GM21528 (cell line): ENCODE data around the gene CTBP1.
"Not testable (repeated sequence)": the region's sequence is repeated elsewhere in the genome, so short reads cannot be mapped to it uniquely, and the experiment has no call there.

Experiments
- ATAC-seq: cut with Tn5 transposase; IDR thresholded peaks from one replicate; pipeline ENCODE4 v1.9.1; 2021; ENCODE audit warnings: mild to moderate bottlenecking, moderate library complexity; ENCODE audit not compliant: unreplicated experiment, low FRiP score

Gene CTBP1

DNA sequence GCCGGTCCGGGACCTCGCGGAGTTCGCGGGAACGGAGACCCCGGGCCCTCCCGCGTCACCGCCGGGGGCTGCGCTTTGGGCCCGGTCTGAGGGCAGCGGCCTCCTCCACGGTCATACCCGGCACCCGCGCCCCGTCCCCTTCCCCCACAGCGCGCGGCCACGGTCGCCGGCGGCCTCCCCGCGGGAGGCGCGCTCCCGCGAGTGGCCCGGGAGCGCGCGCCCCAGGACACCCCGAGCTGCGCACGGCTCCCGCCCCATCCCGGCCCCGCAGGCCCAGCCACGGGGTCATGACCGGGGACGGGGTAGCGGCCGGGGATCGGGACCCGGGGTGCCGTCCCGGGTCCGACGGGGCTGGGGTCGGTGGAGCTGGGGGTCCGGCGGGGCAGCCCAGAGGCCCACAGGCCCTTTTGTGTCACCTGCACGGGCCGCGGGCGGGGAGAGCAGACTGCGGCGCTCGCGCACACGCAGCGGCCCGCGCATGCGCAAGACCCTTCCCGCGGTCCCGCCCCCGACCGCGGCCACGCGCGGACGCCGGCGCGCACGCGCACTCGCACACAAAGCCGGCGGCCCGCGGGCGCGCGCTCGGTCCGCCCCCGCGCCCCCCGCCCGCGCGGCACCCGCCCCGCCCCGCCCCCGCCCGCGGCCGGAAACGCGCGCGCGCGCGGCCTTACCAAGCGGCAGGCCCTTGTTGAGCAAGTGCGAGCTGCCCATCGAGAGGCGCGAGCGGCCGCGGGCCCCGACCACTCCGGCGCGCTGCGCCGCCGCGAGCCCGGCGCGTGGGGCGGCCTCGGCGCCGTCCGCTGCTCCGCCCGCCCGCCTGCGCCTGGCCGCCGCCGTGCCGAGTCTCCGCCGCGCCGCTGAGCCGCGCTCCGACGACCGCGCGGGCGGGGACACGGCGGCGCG is at the start of gene CTBP1:
TSS of gene CTBP1 (minus strand) at position 886 of the 903 bp plus-strand sequence. CDS start 7,799 bp downstream, outside the sequence.
- peak; percentile 47 for ATAC-seq

DNA sequence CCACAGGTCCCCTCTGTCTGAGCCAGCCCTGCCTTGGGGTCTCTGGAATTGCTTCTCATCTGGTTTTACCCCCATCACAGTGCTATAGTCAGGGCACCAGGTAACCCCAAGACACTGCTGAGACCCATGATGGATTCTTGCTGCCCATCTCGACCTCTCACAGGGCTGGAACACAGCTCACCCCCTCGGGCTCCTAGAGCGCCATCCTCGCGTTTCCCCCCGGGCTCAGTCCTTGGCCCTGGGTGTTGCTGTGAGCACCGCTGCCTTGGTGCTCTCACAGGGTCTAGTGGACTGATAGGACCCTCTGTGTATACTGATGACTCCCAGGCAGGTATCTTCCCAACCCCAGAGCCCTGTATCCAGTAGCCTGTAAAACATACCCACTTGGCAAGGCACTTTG is 49.5 kb upstream of the CTBP1 start:
- ATAC-seq = no peak

DNA sequence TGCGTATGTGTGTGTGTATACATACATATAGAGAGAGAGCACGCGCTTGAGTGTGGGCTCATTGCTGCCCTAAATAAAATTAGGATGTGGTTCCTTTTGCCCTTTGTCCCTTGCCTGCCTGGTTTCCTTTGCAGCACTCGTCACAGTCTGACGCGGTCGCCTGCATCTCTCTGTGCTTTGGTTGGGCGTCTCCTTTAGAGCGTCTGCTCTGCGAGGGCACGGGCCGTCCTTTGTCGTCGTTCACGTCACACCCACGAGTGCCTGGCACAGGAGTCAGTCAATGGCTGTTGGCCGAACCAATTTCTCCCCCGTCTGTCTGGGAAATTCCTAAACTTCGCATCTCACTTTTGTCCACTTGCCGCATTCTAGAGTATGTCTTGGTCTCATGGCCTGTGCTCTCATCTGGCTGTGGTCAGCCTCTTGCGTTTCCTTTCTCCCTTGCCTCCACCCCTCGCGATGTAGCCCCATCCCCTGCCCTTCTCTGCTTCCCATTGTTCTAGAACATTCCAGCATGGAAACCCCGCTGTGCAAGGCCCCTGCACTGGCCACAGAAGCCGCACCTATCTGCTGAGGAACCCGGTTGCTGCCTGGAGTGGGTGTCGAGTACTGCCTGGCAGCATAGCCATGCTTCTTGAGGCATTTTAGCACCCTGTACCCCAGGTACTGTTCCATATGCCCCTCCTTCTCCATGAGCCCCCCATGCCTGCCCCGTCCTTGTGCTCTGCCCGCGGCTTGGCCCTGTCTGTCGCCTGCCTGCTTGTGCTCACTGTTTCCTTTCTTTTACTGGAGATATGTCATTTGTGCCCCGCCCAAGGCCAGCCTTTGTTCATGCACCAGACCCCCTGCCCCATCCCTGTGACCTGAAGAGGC is 48.8 kb upstream of the CTBP1 start:
- ATAC-seq = no peak

DNA sequence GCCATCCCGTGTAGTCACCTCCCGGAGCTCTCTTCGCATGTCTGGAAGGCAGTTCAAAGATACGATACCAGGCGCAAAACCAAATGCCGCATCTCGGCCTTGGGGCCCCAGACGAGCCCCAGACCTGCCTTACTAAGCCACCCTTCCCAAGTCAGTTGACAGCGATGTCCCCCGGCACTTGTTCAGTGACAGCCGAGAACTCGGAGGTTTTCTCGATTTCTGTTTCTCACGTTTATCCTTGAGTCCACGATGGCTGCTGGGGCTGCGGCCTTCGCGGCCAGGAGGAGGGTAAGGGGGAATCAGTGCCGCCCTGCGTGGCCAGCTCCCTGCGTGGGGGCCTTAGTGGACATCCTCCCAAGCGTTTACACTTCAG is 48.1 kb upstream of the CTBP1 start:
- ATAC-seq = no peak

DNA sequence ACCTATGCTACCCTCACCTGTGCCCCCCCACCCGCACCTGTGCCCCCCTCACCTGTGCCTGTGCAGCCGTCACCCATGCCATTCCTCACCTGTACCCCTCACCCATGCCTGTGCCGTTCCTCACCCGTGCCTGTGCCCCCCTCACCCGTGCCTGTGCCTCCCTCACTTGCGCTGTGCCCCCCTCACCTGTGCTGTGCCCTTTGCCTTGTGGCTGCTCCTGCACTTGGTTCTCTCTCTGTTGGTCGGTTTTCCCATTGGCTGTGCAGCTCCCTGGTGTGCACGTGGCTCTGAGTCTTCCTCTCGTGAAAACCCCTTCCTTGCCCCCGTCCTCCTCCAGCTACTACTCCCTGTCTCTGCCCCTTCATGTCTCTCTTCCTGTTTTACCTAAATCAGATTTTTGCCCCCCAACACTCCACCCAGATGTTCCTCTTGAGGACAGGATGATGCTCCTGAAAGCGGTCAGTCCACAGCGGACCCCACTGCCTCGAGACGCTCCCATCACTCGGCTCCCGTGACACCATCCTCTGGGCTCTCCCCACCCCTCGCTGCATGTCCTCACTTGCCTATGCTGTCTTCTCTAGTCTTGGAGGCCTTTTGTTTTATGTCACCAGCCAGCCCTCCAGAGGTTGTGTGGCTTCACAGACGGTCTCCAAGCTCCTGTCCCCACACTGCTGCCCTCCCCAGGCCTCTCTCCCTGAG is 47.5 kb upstream of the CTBP1 start:
- no peak for ATAC-seq

DNA sequence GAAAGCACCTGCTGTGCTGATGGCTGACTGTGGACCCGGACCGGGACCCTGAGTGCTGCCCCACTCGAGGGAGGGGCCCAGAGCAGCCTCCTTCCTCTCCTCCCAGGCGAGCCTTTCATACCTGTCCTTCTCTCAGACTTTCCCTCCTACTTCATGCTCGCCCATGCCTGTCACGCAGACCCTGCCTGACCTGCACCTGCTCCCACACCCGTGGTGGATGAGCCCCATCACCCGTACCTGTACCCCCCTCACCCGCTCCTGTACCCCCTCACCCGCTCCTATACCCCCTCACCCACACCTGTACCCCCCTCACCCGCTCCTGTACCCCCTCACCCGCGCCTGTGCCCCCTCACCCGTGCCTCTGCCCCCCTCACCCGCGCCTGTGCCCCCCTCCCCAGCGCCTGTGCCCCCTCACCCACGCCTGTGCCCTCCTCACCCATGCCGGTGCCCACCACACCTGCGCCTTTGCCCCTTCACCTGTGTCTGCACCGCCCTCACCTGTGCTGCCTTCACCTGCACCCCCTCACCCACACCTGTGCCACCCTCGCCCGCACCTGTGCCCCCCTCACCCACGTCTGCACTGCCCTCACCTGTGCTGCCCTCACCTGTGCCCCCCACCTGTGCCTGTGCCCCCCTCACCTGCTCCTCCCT is 46.6 kb upstream of the CTBP1 start:
- no peak for ATAC-seq

DNA sequence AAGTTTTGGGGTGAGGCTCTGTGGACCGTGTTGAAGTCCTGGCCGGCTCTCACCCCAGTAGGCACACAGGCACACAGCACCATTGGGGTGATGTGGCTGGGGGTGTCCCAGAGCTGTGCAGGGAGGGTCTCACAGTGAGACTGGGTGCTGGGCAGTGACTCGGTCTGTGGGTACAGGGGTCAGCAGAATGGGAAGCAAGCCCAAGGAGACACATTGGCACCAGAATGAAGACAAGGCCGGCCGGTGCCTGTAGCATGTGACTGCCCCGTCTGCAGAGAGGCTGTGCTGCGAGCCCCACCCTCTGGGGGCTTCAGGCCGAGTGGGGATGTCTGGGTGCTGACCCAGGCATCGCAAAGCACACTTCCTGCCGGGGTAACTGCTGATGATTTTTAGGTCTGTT is 46.0 kb upstream of the CTBP1 start:
- ATAC-seq = no peak

DNA sequence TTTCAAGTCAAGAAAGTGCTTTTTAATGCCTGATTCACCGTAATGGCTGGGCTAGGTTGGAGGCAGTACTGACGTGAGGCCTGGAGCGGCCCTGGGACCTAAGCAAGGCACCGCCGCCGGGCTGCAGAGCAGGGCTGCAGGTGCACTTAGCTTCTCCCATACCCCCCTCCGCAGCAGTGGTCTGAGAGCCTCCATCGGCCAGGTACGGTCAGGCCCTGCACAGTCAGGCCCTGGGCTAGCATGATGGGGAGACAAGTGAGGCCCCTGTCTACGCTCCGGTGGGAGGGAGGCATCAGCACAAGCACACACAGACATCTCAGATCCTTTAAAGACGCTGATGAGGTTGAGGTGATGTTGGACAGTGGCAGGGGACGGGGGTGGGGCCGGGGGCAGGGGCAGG is 45.5 kb upstream of the CTBP1 start:
- no peak for ATAC-seq

DNA sequence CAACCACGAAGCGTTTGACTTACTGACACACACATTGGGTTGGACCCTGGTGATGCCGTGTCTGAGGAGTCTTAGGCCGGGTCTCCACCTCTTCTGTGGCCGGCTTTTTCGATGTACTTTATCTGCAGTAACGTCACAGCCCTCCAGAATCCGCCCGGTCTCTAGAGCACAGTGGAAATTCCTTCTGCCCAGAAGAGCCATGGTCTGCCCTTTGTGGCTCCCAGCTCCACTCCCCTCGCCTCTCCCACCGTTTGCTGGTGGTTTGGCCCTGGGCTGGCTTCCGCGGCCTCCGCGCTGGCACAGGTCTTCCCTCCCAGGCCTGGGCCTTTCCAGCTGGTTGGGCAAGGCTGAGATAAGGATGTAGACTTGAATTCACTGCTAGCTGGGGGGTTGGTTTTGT is 45.1 kb upstream of the CTBP1 start:
- no peak for ATAC-seq

DNA sequence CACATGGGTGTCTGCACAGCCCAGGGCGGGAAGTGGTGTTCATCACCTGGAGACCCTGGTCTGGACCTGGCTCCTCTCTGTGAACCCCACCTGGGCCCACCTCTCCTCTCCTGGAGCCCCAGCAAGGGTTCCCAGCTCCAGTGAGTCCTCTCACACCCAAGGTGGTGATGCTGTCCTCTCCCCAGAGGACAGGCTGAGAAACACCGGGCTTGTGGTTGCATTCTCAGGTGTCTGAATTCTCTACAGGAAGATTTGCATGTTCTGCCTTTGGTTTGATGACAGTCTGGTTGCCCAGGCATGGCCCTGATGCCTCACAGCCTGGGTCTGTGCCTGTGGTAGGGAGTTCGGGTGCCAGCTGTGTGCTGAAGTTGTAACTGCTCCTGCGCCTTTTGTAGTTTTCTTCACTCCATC is 44.6 kb upstream of the CTBP1 start:
- ATAC-seq = no peak

DNA sequence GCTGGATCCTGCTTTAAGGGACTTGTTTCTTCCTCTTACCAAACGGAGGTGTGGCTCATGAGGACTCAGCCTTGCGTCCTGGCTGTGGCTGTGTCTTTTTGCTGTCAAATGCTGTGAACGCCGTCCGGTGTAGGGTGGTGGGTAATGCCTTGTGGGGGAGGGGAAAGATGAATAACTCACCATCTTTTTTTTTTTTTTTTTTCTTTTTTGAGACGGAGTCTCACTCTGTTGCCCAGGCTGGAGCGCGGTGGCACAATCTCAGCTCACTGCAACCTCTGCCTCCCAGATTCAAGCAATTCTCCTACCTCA is 43.7 kb upstream of the CTBP1 start:
- ATAC-seq = not testable (repeated sequence)

DNA sequence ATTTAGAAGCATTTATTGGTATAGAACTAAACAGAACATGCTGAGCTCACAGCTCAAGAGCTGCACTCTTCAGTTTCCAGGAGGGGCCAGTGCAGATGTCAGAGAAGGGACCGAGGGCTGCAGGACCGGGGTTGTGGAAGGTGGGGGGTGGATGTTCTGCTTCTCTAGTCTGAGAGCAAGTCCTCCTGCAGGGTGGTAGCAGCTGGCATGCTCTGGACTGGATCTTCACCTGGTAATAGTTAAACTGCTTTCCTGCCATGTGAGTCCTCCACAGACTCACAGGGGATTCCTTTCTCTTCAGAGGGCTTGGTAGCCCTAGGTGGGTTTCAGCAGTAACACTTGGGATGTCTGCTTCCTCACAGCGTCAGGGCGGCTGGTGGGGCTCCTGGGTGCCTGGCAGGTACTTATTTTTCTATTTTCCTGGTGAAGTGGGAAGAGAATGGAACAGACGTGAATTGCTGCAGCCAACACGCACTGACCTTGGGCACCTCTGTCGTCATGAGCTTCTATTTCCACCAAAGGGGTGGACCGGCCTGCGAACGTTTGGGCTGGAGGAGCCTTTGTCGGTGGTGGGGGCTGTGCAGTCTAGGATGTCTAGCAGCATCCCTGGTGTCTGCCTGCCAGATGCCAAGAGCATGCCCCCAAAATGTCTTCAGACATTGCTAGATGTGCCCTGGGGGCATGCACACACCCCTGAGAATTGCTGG is 43.2 kb upstream of the CTBP1 start:
- no peak for ATAC-seq

DNA sequence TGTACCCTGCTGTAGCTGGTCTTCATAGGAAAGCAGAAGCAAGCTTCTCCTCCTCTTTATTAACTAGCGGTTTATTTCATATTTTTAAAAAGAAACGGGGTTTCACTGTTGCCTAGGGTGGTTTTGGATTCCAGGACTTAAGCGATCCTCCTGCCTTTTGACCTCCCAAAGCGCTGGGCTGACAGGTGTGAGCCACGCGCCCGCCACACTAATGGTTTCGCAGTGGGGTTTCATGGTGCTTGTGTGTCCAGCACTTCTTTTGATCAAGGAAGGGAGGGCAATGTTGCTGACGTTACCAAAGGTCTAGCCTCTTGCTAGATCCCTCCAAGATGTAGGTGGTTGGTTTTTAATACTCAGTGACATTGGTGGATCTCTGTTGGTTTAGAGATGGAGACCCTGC is 42.2 kb upstream of the CTBP1 start:
- no peak for ATAC-seq

DNA sequence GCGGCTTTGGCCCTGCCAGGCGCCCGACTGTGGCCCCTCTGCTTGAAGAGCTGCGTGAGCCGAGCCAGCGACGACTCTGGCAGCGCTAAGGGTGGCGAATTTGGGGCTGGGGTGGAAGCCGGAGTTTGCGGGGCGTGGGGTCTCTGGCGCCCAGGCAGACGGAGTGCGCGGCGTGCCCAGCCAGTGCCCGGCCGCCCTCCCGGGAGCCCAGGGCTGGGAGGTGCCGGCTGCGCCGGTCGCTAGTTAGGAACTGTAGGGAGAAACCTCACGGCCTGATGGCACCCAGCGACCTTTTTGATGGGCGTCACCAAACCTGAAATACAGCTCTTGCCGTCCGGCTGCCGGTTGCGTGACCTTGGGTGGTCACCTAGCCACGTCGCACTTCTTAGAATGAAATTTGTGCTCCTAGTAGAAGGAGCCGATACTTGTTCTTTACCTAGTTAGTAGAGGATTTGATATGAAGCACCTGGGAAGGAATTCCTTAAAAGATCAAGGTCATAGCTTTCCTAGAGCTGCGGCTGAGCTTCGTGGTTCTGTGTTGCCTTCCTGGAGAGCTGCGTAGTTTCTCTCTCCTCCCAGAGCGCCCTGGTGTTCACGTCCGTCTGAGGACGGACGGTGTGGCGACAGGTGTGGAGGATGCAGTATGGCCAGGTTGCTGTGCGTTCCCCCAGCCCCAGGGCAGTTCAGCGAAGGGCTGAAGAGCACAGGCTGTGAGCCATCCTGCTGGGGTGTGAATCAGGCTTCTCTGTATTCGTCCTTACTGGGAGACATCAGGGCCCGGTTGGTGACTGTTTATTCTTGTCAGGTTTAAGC is 41.4 kb upstream of the CTBP1 start:
- ATAC-seq = no peak

DNA sequence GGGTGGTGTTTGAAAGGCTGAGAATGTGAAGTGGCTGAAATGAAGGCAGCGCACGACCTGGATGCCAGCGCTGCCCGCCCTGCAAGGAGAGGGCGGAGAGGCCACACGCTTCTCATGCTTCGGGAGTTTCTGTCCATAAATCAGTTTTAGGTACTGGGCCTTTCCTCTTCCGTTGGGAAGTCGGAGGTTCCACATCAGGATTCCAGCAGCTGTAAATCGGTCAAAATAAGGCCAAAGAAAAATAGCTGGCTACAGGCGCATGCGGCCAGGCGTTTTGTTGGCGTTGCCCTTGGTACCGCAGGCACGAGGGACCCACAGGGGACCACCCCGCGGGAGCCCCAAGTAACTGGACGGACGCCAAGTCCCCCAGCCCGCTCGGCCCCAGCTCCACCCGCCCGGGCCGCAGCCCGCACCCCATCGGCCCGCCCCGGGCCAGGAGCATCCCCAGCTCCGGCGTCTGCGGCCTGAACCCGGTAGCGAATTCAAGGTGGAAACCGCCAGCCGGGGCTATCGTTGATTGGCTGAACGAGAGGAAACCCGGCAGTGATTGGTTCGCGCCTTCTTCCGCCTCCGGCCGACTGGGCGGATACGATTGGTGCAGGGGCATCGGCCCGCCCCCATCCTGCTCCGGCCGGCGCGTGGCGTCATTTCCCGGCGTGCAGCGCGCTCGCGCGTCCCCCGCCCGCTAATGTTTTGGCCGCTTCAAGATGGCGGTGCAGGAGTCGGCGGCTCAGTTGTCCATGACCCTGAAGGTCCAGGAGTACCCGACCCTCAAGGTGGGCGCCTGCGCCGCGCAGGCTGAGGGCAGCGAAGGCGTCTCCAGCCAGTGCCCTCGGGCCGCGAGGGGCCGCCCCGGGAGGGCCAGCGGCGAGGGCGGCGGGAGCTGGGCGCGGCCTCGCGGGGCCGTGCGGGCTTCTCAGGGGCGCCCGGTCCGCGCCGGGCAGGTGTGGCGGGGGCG is 40.6 kb upstream of the CTBP1 start, which contains the start of gene MAEA:
TSS of gene MAEA (plus strand) at position 685 of the 958 bp plus-strand sequence. CDS start at position 708, 23 bp downstream.
- peak; percentile 93 for ATAC-seq

DNA sequence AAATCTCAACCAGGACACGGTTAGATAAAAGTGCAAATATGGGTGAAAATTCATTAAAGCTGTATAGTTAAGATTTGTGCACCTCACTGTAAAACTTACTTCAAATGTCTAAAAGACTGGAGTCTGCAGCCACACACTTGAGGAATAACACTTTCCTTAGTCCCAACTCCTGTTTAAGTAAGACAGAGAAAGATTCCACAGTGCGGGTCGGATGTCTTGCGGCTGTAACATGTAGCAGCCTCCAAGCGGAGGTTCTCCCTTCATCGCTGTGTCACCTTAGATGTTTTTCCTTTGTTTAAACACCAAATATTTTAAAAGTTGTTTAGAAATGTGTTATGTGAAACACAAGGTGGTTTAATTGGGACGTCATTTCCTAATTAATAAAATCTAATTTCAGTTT is 39.9 kb upstream of the CTBP1 start:
- no peak for ATAC-seq

DNA sequence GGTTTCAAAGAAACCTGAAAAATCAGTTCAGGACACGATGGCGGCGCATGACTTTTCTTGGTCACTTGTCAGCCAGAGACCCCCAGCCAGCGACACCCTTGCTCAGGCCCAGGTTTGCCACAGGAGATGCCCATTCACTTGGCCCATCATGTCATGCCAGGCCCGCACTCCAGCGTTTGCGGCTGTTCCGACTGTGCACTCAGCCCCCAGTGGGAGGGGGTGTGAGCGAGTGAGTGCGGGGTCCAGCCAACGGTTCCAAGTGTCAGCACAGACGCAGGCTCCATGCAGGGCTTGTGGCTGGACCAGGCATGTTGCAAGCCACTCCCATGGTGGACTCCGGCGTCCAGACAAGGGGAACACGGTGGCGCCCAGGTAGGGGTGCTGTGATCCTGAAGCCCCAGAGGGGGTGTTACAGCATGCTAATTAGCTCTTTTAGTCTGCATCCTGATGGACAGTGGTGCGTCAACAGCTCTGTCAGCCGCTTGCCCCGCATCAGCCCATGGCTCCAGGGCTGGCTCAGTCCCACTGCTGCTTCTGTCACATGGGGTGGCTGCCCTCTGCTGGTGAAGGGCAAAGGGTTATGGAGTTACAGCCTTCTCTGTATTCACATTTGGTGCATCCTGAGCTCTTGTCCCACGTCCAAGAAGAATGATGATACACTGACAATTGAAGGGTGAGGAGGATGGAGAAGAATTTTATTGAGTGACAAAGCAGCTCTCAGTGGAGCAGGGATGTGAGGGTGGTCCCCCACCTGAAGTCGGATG is 37.0 kb upstream of the CTBP1 start:
- ATAC-seq = no peak
